Endometrial microvascular endothelial cells (primary cell): ENCODE data around the gene PTHLH. TPM values are rescaled to one million over a fixed set of nuclear protein-coding genes. Genes with fewer than 3 reads are reported as not detected.

Source experiments
- in situ Hi-C: cut with HindIII; loops from 2 replicates; pipeline ENCODE4 v1.10.0; 2017; ENCODE audit warnings: low sequenced_read_pairs, low pct_unique_long_range_greater_than_20kb; ENCODE audit errors: inconsistent ontology term
- total RNA-seq: library from RNA; depleted of rRNA; stranded (reverse); fragments of >200 nt; gene quantifications from one replicate; pipeline ENCODE4 v1.2.3, GENCODE V29; 2015; ENCODE audit errors: inconsistent ontology term

Gene PTHLH
- total RNA-seq, 1 donor from 2014 or later = 0.65 TPM

GRCh38 chr12:27952510-27952909 lies 20.0 kb downstream of the PTHLH start:
- in situ Hi-C loops = no loop called here

GRCh38 chr12:27951898-27952297 lies 20.6 kb downstream of the PTHLH start:
- in situ Hi-C loops = no loop called here

DNA sequence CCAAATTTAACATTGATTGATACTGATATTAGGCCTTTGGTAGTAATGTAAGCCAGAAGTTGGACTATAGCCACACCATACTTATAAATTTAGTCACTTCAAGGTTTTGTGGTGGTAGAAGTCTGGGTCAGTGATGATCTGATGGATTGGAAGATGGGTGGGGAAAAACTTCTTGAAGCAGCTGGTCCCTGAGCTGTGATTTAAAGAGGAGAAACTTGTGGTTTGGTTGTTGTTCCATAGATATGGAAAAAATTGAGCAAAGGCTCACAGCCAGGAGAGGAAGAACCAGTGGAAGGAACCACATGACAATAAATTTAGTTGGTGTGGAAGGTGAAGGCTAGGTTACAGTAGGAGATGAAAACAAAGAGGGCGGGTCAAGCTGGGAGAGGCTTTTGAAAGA lies 26.1 kb downstream of the PTHLH start:
- in situ Hi-C loops = no loop called here

GRCh38 chr12:27940756-27941402 lies 31.7 kb downstream of the PTHLH start:
- in situ Hi-C loops = no loop called here

DNA sequence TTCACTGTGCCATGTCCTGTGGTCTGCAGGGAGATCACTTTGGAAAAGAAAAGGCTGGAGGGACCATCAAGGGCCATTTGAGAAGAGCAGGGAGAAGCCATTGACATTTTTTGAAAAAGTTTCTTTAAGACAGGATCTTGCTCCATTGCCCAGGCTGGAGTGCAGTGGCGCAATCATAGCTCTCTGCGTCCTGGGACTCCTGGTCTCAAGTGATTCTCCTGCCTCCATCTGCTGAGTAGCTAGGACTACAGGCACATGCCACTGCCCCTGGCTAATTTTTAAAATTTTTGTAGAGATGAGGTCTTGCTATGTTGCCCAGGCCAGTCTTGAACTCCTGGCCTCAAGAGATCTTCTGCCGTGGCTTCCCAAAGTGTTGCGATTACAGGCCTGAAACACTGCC lies 32.3 kb downstream of the PTHLH start:
- in situ Hi-C loops = no loop called here

DNA sequence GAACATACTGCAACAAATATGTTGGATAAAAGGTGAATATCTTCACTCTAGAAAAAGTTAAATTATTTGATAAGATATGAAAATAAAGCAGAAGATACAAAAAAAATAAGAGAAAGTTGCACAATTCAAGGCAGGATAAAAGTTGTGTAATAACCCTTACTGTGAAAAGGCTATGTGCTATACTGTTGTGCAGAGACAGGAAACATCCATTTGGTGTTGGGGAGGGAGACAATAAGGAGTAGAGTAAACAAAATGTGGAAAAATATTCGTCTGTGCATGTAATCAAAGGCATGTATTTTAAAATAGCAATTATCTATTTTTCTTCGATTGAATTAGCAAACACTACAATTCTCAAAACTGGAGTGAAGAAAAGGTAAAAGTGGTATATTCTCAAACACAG lies 34.8 kb downstream of the PTHLH start:
- in situ Hi-C loops = no loop called here

GRCh38 chr12:27936196-27936595 lies 36.3 kb downstream of the PTHLH start:
- in situ Hi-C loops = no loop called here

DNA sequence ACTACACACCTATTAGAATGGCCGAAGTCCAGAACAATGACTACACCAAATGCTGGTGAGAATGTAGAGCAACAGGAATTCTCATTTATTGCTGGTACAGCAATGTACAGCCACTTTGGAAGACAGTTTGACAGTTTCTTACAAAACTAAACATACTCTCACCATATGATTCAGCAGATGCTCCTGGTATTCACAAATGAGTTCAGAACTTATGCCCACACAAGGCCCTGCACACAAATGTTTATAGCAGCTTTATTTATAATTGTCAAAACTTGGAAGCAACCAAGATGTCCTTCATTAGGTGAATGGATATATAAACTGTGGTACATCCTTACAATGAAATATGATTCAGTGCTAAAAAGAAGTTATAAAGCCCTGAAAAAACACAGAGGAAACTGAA lies 38.3 kb downstream of the PTHLH start:
- in situ Hi-C loops = no loop called here

GRCh38 chr12:27931390-27931789 lies 41.1 kb downstream of the PTHLH start:
- in situ Hi-C loops = no loop called here

DNA sequence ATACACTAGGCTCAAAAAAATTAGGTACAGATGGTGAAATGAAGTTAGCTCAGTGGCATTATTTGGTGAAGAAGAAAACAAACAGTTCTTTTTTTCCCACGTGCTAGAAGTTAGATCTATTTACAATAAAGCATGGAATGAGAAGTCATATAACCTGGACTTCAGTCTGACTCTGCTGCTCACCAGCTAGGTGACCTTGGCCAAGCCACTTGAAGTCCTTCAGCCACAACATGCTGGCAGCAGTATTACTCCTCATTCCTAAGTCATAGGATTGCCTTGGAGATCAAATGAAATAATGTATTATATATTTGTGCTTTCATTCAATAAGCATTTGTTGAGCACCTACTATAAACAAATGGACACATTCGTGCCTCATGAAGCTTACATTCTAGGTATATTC lies 45.2 kb downstream of the PTHLH start:
- in situ Hi-C loops = no loop called here

GRCh38 chr12:27924350-27925135 lies 48.0 kb downstream of the PTHLH start:
- in situ Hi-C loops = no loop called here

DNA sequence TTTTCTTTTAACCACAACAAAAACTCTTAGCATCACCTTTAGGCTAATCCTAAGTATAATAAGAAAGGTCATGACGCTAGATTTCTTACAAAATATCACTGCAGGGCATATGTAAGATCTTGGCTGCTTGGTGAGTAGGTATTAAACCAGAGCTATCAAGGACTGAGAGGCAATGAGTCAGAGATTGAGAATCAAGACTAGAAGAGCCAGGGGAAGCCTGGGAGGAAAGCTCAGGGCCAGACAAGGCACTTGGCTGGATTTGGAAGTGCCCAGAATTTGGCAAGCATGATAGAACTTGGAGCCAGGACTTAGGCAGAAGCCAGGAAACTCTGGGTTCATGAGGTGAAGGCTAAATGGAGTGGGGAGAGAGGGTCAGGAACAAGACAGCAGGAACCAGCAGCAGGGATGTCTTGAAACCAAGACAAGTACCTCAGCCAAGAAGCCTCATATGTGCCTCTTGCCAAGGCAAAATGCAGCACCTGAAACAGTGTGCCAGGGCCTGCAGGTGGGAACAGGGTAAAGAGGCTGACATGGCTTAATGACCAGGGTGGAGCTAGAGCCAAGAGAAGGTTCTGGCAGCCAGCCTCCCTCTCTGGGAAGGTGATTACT lies 49.9 kb downstream of the PTHLH start:
- in situ Hi-C loops = no loop called here

GRCh38 chr12:27919671-27920235 lies 52.8 kb downstream of the PTHLH start:
- in situ Hi-C loops = no loop called here

DNA sequence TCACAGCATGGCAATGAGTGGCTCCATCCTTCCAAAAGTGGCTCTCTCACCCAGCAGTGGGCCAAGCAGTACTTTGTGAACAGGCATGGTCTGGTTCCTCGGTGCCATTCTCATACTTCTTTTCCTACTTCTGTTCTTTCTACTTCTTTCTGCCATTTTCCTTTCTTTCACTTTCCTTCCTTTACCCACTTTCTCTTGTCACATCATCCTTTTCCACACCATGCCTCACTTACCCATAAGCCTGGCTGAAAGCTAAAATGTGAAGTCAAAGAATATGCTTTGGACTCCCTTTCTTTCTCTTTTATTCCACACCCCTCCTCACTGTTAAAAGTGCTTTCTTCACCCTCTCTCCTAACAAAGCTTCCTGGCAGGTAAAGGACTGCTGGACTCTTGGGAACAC lies 57.0 kb downstream of the PTHLH start:
- in situ Hi-C loops = no loop called here

DNA sequence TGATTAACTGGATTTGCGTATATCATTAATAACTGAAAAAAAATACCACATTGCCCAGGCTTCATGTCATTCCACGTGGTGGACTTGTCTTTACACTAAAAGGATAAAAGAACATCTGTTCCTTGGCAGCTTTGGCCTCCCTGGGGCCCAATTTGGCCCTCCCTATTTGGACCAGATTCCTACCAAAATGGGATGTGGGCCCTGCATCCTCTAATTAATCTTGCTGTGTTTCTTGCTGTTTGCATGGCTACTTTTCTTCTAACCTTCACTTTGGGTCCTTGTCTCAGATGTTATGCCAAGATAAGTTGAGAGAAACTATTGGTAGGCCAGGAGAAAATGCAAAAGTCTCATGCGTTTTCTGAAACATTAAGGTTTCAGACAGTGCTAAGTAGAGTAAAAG lies 57.5 kb downstream of the PTHLH start:
- in situ Hi-C loops = no loop called here

GRCh38 chr12:27913999-27914614 lies 58.4 kb downstream of the PTHLH start:
- in situ Hi-C loops = no loop called here

GRCh38 chr12:27911397-27911796 lies 61.1 kb downstream of the PTHLH start:
- in situ Hi-C loops = no loop called here
